Measurements from ENCODE around the gene ZGPAT. TPM values are rescaled to one million over a fixed set of nuclear protein-coding genes. Genes with fewer than 3 reads are reported as not detected.
"Not testable (repeated sequence)": the region's sequence is repeated elsewhere in the genome, so short reads cannot be mapped to it uniquely, and the experiment has no call there.

The ZGPAT gene
- total and polyA plus RNA-seq, 9 of the 15 experiments (the other 6 are each of a cell fraction or from before 2014, with no cell fraction given), result 0.14 to 26.6 (median 7.4) TPM

DNA sequence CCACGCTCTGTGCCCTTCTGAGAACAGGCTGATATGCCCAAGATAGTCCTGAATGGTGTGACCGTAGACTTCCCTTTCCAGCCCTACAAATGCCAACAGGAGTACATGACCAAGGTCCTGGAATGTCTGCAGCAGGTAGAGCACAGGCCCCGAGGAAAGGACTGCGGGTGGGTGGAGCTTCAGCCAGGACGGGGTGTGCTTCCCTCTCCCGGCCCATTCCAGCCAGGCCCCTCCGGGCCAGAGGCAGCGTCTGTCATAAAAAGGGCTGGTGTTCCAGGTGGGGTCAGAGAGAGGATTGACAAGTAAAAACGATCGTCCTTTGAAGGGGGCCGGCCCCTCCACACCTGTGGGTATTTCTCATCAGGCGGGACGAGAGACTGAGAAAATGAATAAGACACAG lies 48.5 kb upstream of the ZGPAT start:
- peaks cover 50% of the 10 kb centered on the region; the same call in 2 of the 3 replicates for H3K36me3 ChIP-seq (ENCODE audit: control insufficient read depth, insufficient read depth, low read length)

DNA sequence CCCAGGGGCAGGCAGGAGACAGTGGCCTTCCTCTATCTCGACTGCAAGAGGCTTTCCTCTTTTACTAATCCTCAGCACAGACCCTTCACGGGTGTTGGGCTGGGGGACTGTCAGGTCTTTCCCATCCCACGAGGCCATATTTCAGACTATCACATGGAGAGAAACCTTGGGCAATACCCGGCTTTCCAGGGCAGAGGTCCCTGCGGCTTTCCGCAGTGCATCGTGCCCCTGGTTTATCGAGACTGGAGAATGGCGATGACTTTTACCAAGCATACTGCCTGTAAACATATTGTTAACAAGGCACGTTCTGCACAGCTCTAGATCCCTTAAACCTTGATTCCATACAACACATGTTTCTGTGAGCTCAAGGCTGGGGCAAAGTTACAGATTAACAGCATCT lies 47.7 kb upstream of the ZGPAT start:
- H3K9me3 ChIP-seq (replicated peaks; ENCODE audit: control insufficient read depth, insufficient read depth, low read depth, low read length); BruUV-seq (replicated peaks); H3K27me3 ChIP-seq (ENCODE audit: control insufficient read depth in 2 of 2, insufficient read depth in 2 of 2, low read length in 2 of 2); FAIRE-seq; in situ Hi-C loops (cut with MboI); H3K9ac ChIP-seq (ENCODE audit: insufficient read depth in 1 of 2, low read depth in 2 of 2, low read length in 2 of 2); intact Hi-C loops (cut with micrococcal nuclease); ATAC-seq; DNase-seq (ENCODE audit: extremely low read depth in 1 of 4, low spot score in 3 of 4); POLR2A ChIA-PET; H2AFZ ChIP-seq (ENCODE audit: low read depth, low read length); H3K4me3 ChIP-seq; H4K20me1 ChIP-seq (replicated peaks; ENCODE audit: control insufficient read depth, insufficient read depth, low read length); H3K9me1 ChIP-seq (ENCODE audit: control insufficient read depth, insufficient read depth, low read length); H3K4me2 ChIP-seq (ENCODE audit: insufficient read depth, low read length); H3K27ac ChIP-seq (ENCODE audit: extremely low read depth, low read depth, low read length); CTCF ChIA-PET (ENCODE audit: low intra/inter-chr PET ratio): not testable (repeated sequence)
- H3K4me1 ChIP-seq (replicated peaks in 1 of 2; ENCODE audit: control insufficient read depth in 2 of 2, insufficient read depth in 2 of 2, low read length in 2 of 2), result peaks cover 18 to 53% of the 10 kb centered on the region in 2 experiments
- WGBS (ENCODE audit: insufficient coverage, low coverage, missing lambda C conversion rate), result 83% methylated on average over 10 of the region's 10 CpGs
- H3K79me2 ChIP-seq (ENCODE audit: control insufficient read depth, insufficient read depth, low read length), result peaks cover 25% of the 10 kb centered on the region
- peaks cover 55% of the 10 kb centered on the region; the same call in 2 of the 3 replicates for H3K36me3 ChIP-seq (ENCODE audit: control insufficient read depth, insufficient read depth, low read length)

More for the DNA sequence above, 48.5 kb upstream of the ZGPAT start:
- in situ Hi-C loops (cut with MboI) (no loop called here), intact Hi-C loops (cut with micrococcal nuclease) (loop anchor here (10.0 kb wide), 1 partner anchor 125 kb away; the partner anchor contains the start of gene PTK6)
- no peak for FAIRE-seq
- POLR2A ChIA-PET, result no interaction called here
- WGBS (ENCODE audit: insufficient coverage, low coverage, missing lambda C conversion rate), result 64% methylated on average over 9 of the region's 13 CpGs
- BruUV-seq (replicated peaks), result no TSS peak
- CTCF ChIA-PET (ENCODE audit: low intra/inter-chr PET ratio), result no interaction called here
- peaks cover 19 to 49% of the 10 kb centered on the region in 2 experiments for H3K4me1 ChIP-seq (replicated peaks in 1 of 2; ENCODE audit: control insufficient read depth in 2 of 2, insufficient read depth in 2 of 2, low read length in 2 of 2)
- peak overlapping the region; percentile 63 for H3K4me3 ChIP-seq
- H3K27me3 ChIP-seq (ENCODE audit: control insufficient read depth in 2 of 2, insufficient read depth in 2 of 2, low read length in 2 of 2), result no peaks in the 10 kb centered on the region
- H3K4me2 ChIP-seq (ENCODE audit: insufficient read depth, low read length), result peak overlapping the region; percentile 88
- no peak for ATAC-seq
- H3K9ac ChIP-seq (ENCODE audit: insufficient read depth in 1 of 2, low read depth in 2 of 2, low read length in 2 of 2), result peak overlapping the region; percentile 89 to 100
- peaks cover 25% of the 10 kb centered on the region for H3K79me2 ChIP-seq (ENCODE audit: control insufficient read depth, insufficient read depth, low read length)
- TF ChIP-seq NFE2 (IDR thresholded peaks at IDR 0.05; ENCODE audit: low read depth) (no peak), TFAP4 (CRISPR knock-in tag; IDR thresholded peaks at IDR 0.05; ENCODE audit: borderline replicate concordance) (0 out of 2 replicates have a peak, but pooled peaks have one; percentile 18), ZNF217 (CRISPR knock-in tag; IDR thresholded peaks at IDR 0.05) (no peak), E2F1 (CRISPR knock-in tag; IDR thresholded peaks at IDR 0.05) (no peak), TCF7 (IDR thresholded peaks at IDR 0.05; ENCODE audit: borderline replicate concordance) (no peak), NFXL1 (CRISPR knock-in tag; IDR thresholded peaks at IDR 0.05) (no peak), ATF3 (IDR thresholded peaks at IDR 0.05) (no peak), ATF3 (CRISPR knock-in tag; conservative IDR thresholded peaks at IDR 0.05) (no peak)
- DNase-seq (ENCODE audit: extremely low read depth in 1 of 4, low spot score in 3 of 4), result peak in 1 of 4 experiments; percentile 42
- no peaks in the 10 kb centered on the region for H4K20me1 ChIP-seq (replicated peaks; ENCODE audit: control insufficient read depth, insufficient read depth, low read length)
- no peak overlapping the region for H3K27ac ChIP-seq (ENCODE audit: extremely low read depth, low read depth, low read length)
- no peaks in the 10 kb centered on the region for H3K9me1 ChIP-seq (ENCODE audit: control insufficient read depth, insufficient read depth, low read length)
- no peak overlapping the region for H2AFZ ChIP-seq (ENCODE audit: low read depth, low read length)
- H3K9me3 ChIP-seq (replicated peaks; ENCODE audit: control insufficient read depth, insufficient read depth, low read depth, low read length), result no peaks in the 10 kb centered on the region
